HuH-7.5 (cell line): Measurements from ENCODE around the gene AQP2.
"Not testable (repeated sequence)": the region's sequence is repeated elsewhere in the genome, so short reads cannot be mapped to it uniquely, and the experiment has no call there.

Experiments
- DNase-seq: peaks from one replicate; pipeline ENCODE4 v3.0.0; 2011; ENCODE audit warnings: low spot score

The AQP2 gene

GRCh38 chr12:49987625-49988303, 37.2 kb downstream of the AQP2 start:
- DNase-seq: no peak

GRCh38 chr12:49989400-49989799, 38.9 kb downstream of the AQP2 start:
- not testable (repeated sequence) for DNase-seq

- DNase-seq: no peak
These were observed 39.7 kb downstream of the AQP2 start for GRCh38 chr12:49990273-49990672.

- DNase-seq: no peak
These were observed 47.9 kb downstream of the AQP2 start for GRCh38 chr12:49998453-49998852.

- no peak for DNase-seq
These were observed 53.1 kb downstream of the AQP2 start for GRCh38 chr12:50003595-50003994.

GRCh38 chr12:50004696-50005095, 54.2 kb downstream of the AQP2 start:
- DNase-seq: no peak

GRCh38 chr12:50005175-50005574, 54.6 kb downstream of the AQP2 start:
- no peak for DNase-seq

GRCh38 chr12:50006280-50006679, 55.7 kb downstream of the AQP2 start:
- no peak for DNase-seq

- no peak for DNase-seq
These were observed 56.4 kb downstream of the AQP2 start for GRCh38 chr12:50006754-50007442.
